Endothelial cell of umbilical vein (primary cell): ENCODE data around the gene NR2F2. TPM values are rescaled to one million over a fixed set of nuclear protein-coding genes. Genes with fewer than 3 reads are reported as not detected.

Source experiments
- BruUV-seq: library from RNA; stranded (reverse); fragments of 400-500 nt; replicated peaks from 2 replicates; lab custom pipeline; 2021; lab: Mats Ljungman, UMichigan
- CTCF ChIA-PET: fragments of 300-600, 350-600 bp; sonication (Branson Sonifier 250); formaldehyde crosslinking; loops from one replicate; lab custom pipeline; 2021; ENCODE audit warnings: antibody characterized with exemption, inconsistent platforms; lab: Charles Lee
- POLR2A ChIA-PET: fragments of 300-600, 350-600 bp; sonication (Branson Sonifier 250); formaldehyde crosslinking; loops from one replicate; lab custom pipeline; 2021; ENCODE audit warnings: antibody characterized with exemption, inconsistent platforms; lab: Charles Lee
- DNase-seq: peaks from one replicate; pipeline ENCODE4 v3.0.0-alpha.2; 2011; ENCODE audit warnings: low read depth, low spot score
- FAIRE-seq: peaks from 2 replicates; lab custom pipeline; 2011; peaks lifted over from hg19 to GRCh38; lab: Jason Lieb, UNC
- H2AFZ ChIP-seq: 2 replicates; pipeline ENCODE4 v1.6.0; 2012; ENCODE audit warnings: low read depth, low read length, control low read depth, inconsistent platforms
- H3K27ac ChIP-seq: 2 replicates; pipeline ENCODE4 v1.5.1; 2011; ENCODE audit warnings: low read depth, mild to moderate bottlenecking, control low read depth, low read length, moderate library complexity; ENCODE audit not compliant: insufficient read depth
- H3K27me3 ChIP-seq, 2 experiments: 2 replicates each; pipeline versions ENCODE4 v1.6.0 to v1.6.1; 2011; ENCODE audit warnings: low read length in 2 of 2, mixed read lengths in 1 of 2; ENCODE audit not compliant: control insufficient read depth in 2 of 2, insufficient read depth in 2 of 2
- H3K36me3 ChIP-seq, 2 experiments: 2 replicates in 1 of 2; 3 replicates in 1 of 2; pipeline ENCODE4 v1.5.1; 2011; ENCODE audit warnings: low read length in 2 of 2, mild to moderate bottlenecking in 1 of 2, moderate library complexity in 1 of 2; ENCODE audit not compliant: control insufficient read depth in 2 of 2, insufficient read depth in 2 of 2; ENCODE audit errors: extremely low read depth in 1 of 2
- H3K4me1 ChIP-seq: 3 replicates; pipeline ENCODE4 v1.5.1; 2011; ENCODE audit warnings: mild to moderate bottlenecking, low read length; ENCODE audit not compliant: control insufficient read depth, insufficient read depth; ENCODE audit errors: extremely low read depth
- H3K4me2 ChIP-seq: 2 replicates; pipeline ENCODE4 v1.6.1; 2011; ENCODE audit warnings: low read length, control low read depth, mixed read lengths; ENCODE audit not compliant: insufficient read depth
- H3K4me3 ChIP-seq, 3 experiments: fragments of 200-600 bp in 1 of 3; sonication (generic), shearing (Covaris generic) in 1 of 3; replicated peaks in 1 of 3; 2 replicates each; pipeline ENCODE4 v1.5.1; 2011 to 2016; ENCODE audit warnings: control low read depth in 3 of 3, low read length in 3 of 3, mild to moderate bottlenecking in 2 of 3, inconsistent platforms in 1 of 3, low read depth in 1 of 3, moderate library complexity in 1 of 3; ENCODE audit not compliant: insufficient read depth in 1 of 3
- H3K79me2 ChIP-seq: 2 replicates; pipeline ENCODE4 v1.6.0; 2012; ENCODE audit warnings: low read length, inconsistent platforms; ENCODE audit not compliant: control insufficient read depth, insufficient read depth
- H3K9ac ChIP-seq: replicated peaks from 2 replicates; pipeline ENCODE3; 2011; ENCODE audit warnings: low read length, control low read depth; ENCODE audit not compliant: insufficient read depth; ENCODE audit errors: extremely low read depth
- H3K9me1 ChIP-seq: replicated peaks from 3 replicates; pipeline ENCODE4 v1.6.0; 2011; ENCODE audit warnings: mild to moderate bottlenecking, low read length; ENCODE audit not compliant: control insufficient read depth, insufficient read depth; ENCODE audit errors: extremely low read depth
- H3K9me3 ChIP-seq: replicated peaks from 2 replicates; pipeline ENCODE4 v1.5.1; 2012; ENCODE audit warnings: low read length, inconsistent platforms; ENCODE audit not compliant: control insufficient read depth, insufficient read depth
- H4K20me1 ChIP-seq: replicated peaks from 2 replicates; pipeline ENCODE3; 2011; ENCODE audit warnings: mild to moderate bottlenecking, low read length; ENCODE audit not compliant: control insufficient read depth, insufficient read depth; ENCODE audit errors: extremely low read depth
- CTCF ChIP-seq, 2 donors: IDR thresholded peaks; 1 replicate in 1 of 2; 2 replicates in 1 of 2; pipeline ENCODE4 v1.5.1; 2011; ENCODE audit warnings: low read length in 2 of 2, mild to moderate bottlenecking in 2 of 2, moderate library complexity in 2 of 2, control low read depth in 1 of 2, inconsistent platforms in 1 of 2, low read depth in 1 of 2; ENCODE audit not compliant: insufficient read depth in 1 of 2; ENCODE audit errors: extremely low read depth in 1 of 2
- EZH2 ChIP-seq: IDR thresholded peaks from 2 replicates; pipeline ENCODE4 v1.6.1; 2012; ENCODE audit warnings: borderline replicate concordance, low read depth, mild to moderate bottlenecking, moderate library complexity, low read length, inconsistent platforms; ENCODE audit not compliant: severe bottlenecking
- FOS ChIP-seq: IDR thresholded peaks from 2 replicates; pipeline ENCODE4 v1.6.1; 2011; ENCODE audit warnings: mild to moderate bottlenecking, low read length, moderate library complexity, borderline replicate concordance; ENCODE audit not compliant: insufficient read depth
- GATA2 ChIP-seq: IDR thresholded peaks from 2 replicates; pipeline ENCODE4 v1.7.0; 2011; ENCODE audit warnings: low read depth, mild to moderate bottlenecking, moderate library complexity, mixed read lengths, low read length; ENCODE audit not compliant: insufficient read length, insufficient read depth
- JUN ChIP-seq: IDR thresholded peaks from 2 replicates; pipeline ENCODE4 v1.6.1; 2011; ENCODE audit warnings: borderline replicate concordance, low read depth; ENCODE audit not compliant: insufficient read length, insufficient read depth
- MAX ChIP-seq: IDR thresholded peaks from 2 replicates; pipeline ENCODE4 v1.6.1; 2011; ENCODE audit not compliant: insufficient read depth, insufficient read length
- MYC ChIP-seq: IDR thresholded peaks from one replicate; pipeline ENCODE4 v1.6.1; 2011; ENCODE audit warnings: mild to moderate bottlenecking, low read depth, low read length
- POLR2A ChIP-seq: IDR thresholded peaks from 2 replicates; pipeline ENCODE4 v1.6.1; 2012; ENCODE audit warnings: low read depth, mild to moderate bottlenecking, control low read depth, low read length
- POLR2AphosphoS5 ChIP-seq: IDR thresholded peaks from 2 replicates; pipeline ENCODE4 v1.6.1; 2012; ENCODE audit warnings: low read depth, mild to moderate bottlenecking, control low read depth, low read length, moderate library complexity; ENCODE audit not compliant: insufficient read depth
- dilution Hi-C: fragments of 300-500 bp; cut with MboI; formaldehyde crosslinking; loops from one replicate; pipeline ENCODE4 v1.15.0; 2019; ENCODE audit warnings: low sequenced_read_pairs; ENCODE audit not compliant: extremely low pct_ligation_motif_present
- intact Hi-C: fragments of 100-400 bp; cut with micrococcal nuclease; formaldehyde crosslinking; loops from one replicate; pipeline ENCODE4 v1.10.0; 2022
- polyA plus RNA-seq, 4 experiments: library from polyadenylated mRNA; depleted of rRNA in 3 of 4; stranded (reverse) in 3 of 4; unstranded in 1 of 4; fragments of >200 nt; gene quantifications; 2 replicates each; pipeline versions ENCODE4 v1.2.1 to v1.2.3, GENCODE V29; 2011 to 2012; ENCODE audit warnings: missing spikeins in 1 of 4
- total RNA-seq: library from RNA; stranded (reverse); gene quantifications from 2 replicates; pipeline ENCODE4 v1.2.3, GENCODE V29; 2021

NR2F2 gene
- total and polyA plus RNA-seq, 2 donors (not counting 3 experiments of a cell fraction or from before 2014, with no cell fraction given): 105 to 182 TPM

GRCh38 chr15:96314963-96315362, 15.5 kb upstream of the NR2F2 start:
- FAIRE-seq (no peak), DNase-seq (no peak)
- intact Hi-C loops (no loop called here), dilution Hi-C loops (no loop called here)
- ChIA-PET CTCF (no interaction called here), POLR2A (no interaction called here)
- no peak overlapping the region for H3K27ac ChIP-seq
- H2AFZ ChIP-seq: no peak overlapping the region
- H4K20me1 ChIP-seq: no peaks in the 10 kb centered on the region
- no peaks in the 10 kb centered on the region for H3K27me3 ChIP-seq
- H3K79me2 ChIP-seq: peaks cover 27% of the 10 kb centered on the region
- H3K9me1 ChIP-seq: no peaks in the 10 kb centered on the region
- no peak overlapping the region for H3K4me3 ChIP-seq
- no peak for TF ChIP-seq EZH2
- TF ChIP-seq POLR2A: no peak
- no peak overlapping the region for H3K9ac ChIP-seq
- H3K4me2 ChIP-seq: no peak overlapping the region
- no TSS peak for BruUV-seq
- peaks cover 30% of the 10 kb centered on the region for H3K4me1 ChIP-seq
- H3K9me3 ChIP-seq: no peaks in the 10 kb centered on the region
- H3K36me3 ChIP-seq: peaks cover 0 to 2% of the 10 kb centered on the region in 2 experiments

- dilution Hi-C loops: no loop called here
- H4K20me1 ChIP-seq: no peaks in the 10 kb centered on the region
- no TSS peak for BruUV-seq
- no peak for FAIRE-seq
- TF ChIP-seq MAX (no peak), EZH2 (no peak), CTCF (IDR thresholded peaks at IDR 0.05; ENCODE audit: extremely low read depth in 1 of 2, insufficient read depth in 1 of 2, low read depth in 1 of 2, low read length in 2 of 2) (no peak), POLR2A (no peak), FOS (no peak), MYC (no peak), GATA2 (no peak), POLR2AphosphoS5 (no peak), JUN (no peak)
- intact Hi-C loops: no loop called here
- H3K4me1 ChIP-seq: peaks cover 44% of the 10 kb centered on the region
- peaks cover 0 to 2% of the 10 kb centered on the region in 2 experiments for H3K36me3 ChIP-seq
- no peak overlapping the region for H2AFZ ChIP-seq
- H3K4me2 ChIP-seq: peak overlapping the region; percentile 24
- H3K4me3 ChIP-seq: no peak overlapping the region
- H3K27me3 ChIP-seq: no peaks in the 10 kb centered on the region
- H3K9me1 ChIP-seq: no peaks in the 10 kb centered on the region
- H3K9ac ChIP-seq: peak overlapping the region; percentile 8
- no peaks in the 10 kb centered on the region for H3K9me3 ChIP-seq
- POLR2A ChIA-PET: no interaction called here
- peak; percentile 8 for DNase-seq
- peaks cover 46% of the 10 kb centered on the region for H3K79me2 ChIP-seq
- H3K27ac ChIP-seq: peak overlapping the region; percentile 28
- CTCF ChIA-PET: interaction anchor here (2.1 kb wide), 1 partner anchor 10 kb away, joined by 7 read pairs; no protein-coding TSS in a partner anchor
These were observed 13.4 kb upstream of the NR2F2 start for GRCh38 chr15:96316953-96317629.
